Small intestine (tissue), 7 donors: ENCODE data around the gene ITPA. TPM values are rescaled to one million over a fixed set of nuclear protein-coding genes. Genes with fewer than 3 reads are reported as not detected.
A peak's percentile ranks its signal among the peaks of the same experiment; 100 is the strongest.

Experiments used
- DNase-seq, 2 donors: peaks; one replicate each; pipeline versions ENCODE4 v3.0.0 to v3.0.0-alpha.2; 2013
- FAIRE-seq: peaks from 2 replicates; lab custom pipeline; 2012; peaks lifted over from hg19 to GRCh38; lab: Jason Lieb, UNC
- H3K27ac ChIP-seq, 3 donors: one replicate each; pipeline ENCODE4 v1.5.1; 2013; ENCODE audit warnings: low read length in 2 of 3, mild to moderate bottlenecking in 2 of 3, control low read depth in 1 of 3, inconsistent platforms in 1 of 3, low read depth in 1 of 3, moderate library complexity in 1 of 3
- H3K27me3 ChIP-seq, 3 donors: one replicate each; pipeline ENCODE4 v1.6.1; 2013; ENCODE audit warnings: low read length in 3 of 3, inconsistent platforms in 1 of 3; ENCODE audit not compliant: control insufficient read depth in 3 of 3, insufficient read depth in 3 of 3
- H3K36me3 ChIP-seq, 3 donors: one replicate each; pipeline ENCODE4 v1.6.1; 2013; ENCODE audit warnings: low read length in 3 of 3, inconsistent platforms in 1 of 3, low read depth in 1 of 3, mild to moderate bottlenecking in 1 of 3, moderate library complexity in 1 of 3; ENCODE audit not compliant: control insufficient read depth in 3 of 3, insufficient read depth in 2 of 3
- H3K4me1 ChIP-seq, 3 donors: one replicate each; pipeline ENCODE4 v1.6.1; 2013; ENCODE audit warnings: low read length in 2 of 3, inconsistent platforms in 1 of 3, low read depth in 1 of 3, mild to moderate bottlenecking in 1 of 3, moderate library complexity in 1 of 3; ENCODE audit not compliant: control insufficient read depth in 3 of 3, insufficient read depth in 2 of 3
- H3K4me3 ChIP-seq, 3 donors: one replicate each; pipeline ENCODE4 v1.5.1; 2013; ENCODE audit warnings: low read length in 3 of 3, control low read depth in 1 of 3, inconsistent platforms in 1 of 3, low read depth in 1 of 3, mild to moderate bottlenecking in 1 of 3, moderate library complexity in 1 of 3
- H3K9me3 ChIP-seq, 2 donors: one replicate each; pipeline ENCODE4 v1.6.1; 2013; ENCODE audit warnings: low read depth in 1 of 2, low read length in 1 of 2; ENCODE audit not compliant: control insufficient read depth in 2 of 2, insufficient read depth in 1 of 2
- WGBS, 3 donors: extraction: QIAGEN DNeasy Blood & Tissue Kit; methylation state at CpG; one replicate each; pipeline ENCODE4 v1.1.7; 2013; 5-methylcytosine and 5-hydroxymethylcytosine counted together
- polyA plus RNA-seq, 4 donors: library from polyadenylated mRNA; stranded (reverse) in 3 of 4; unstranded in 1 of 4; fragments of 200-250 nt in 3 of 4; fragments of 120-200 nt in 1 of 4; gene quantifications; one replicate each; pipeline versions ENCODE4 v1.2.1 to v1.2.3, GENCODE V29; 2013
- donor health status: healthy with polysubstance abuse.
- donor health status: control.
- donor health status: control.
- donor health status: Bipolar disorder and iron deficiency.
- donor health status: healthy.

Gene ITPA
- polyA plus RNA-seq, 4 donors = 60.3 to 97.0 (median 69.7) TPM

GRCh38 chr20:3164763-3165410 is 44.4 kb upstream of the ITPA start:
- no peak for DNase-seq
- H3K27ac ChIP-seq = no peak overlapping the region
- no peaks in the 10 kb centered on the region for H3K27me3 ChIP-seq
- H3K4me3 ChIP-seq = no peak overlapping the region
- H3K36me3 ChIP-seq = peaks cover 0 to 16% (median 0%) of the 10 kb centered on the region in 3 donors
- no peaks in the 10 kb centered on the region for H3K9me3 ChIP-seq
- FAIRE-seq = no peak
- 88 to 92% (median 88%) methylated on average over 36 to 41 of the region's 41 CpGs for WGBS, 3 donors
- peaks cover 0 to 10% (median 1%) of the 10 kb centered on the region in 3 donors for H3K4me1 ChIP-seq

- H3K4me3 ChIP-seq = no peak overlapping the region
- H3K36me3 ChIP-seq = peaks cover 0 to 16% (median 0%) of the 10 kb centered on the region in 3 donors
- FAIRE-seq (no peak), DNase-seq (peak; percentile 39 to 43)
- no peaks in the 10 kb centered on the region for H3K27me3 ChIP-seq
- 45 to 72% (median 54%) methylated on average over 35 to 45 of the region's 45 CpGs for WGBS, 3 donors
- no peak overlapping the region for H3K27ac ChIP-seq
- H3K4me1 ChIP-seq = peaks cover 0 to 10% (median 1%) of the 10 kb centered on the region in 3 donors
- H3K9me3 ChIP-seq = no peaks in the 10 kb centered on the region
Observed at GRCh38 chr20:3165473-3166337, 43.6 kb upstream of the ITPA start.

GRCh38 chr20:3166338-3166912 is 42.9 kb upstream of the ITPA start:
- no peaks in the 10 kb centered on the region for H3K27me3 ChIP-seq
- no peak for DNase-seq
- peaks cover 0 to 16% (median 0%) of the 10 kb centered on the region in 3 donors for H3K36me3 ChIP-seq
- H3K4me3 ChIP-seq = no peak overlapping the region
- FAIRE-seq = no peak
- WGBS, 3 donors = 83 to 91% (median 83%) methylated on average over 13 of the region's 13 CpGs
- H3K4me1 ChIP-seq = peaks cover 0 to 10% (median 1%) of the 10 kb centered on the region in 3 donors
- H3K27ac ChIP-seq = no peak overlapping the region
- no peaks in the 10 kb centered on the region for H3K9me3 ChIP-seq

- Histone ChIP-seq H3K27ac (no peak overlapping the region), H3K4me3 (no peak overlapping the region), H3K36me3 (peaks cover 0 to 16% (median 0%) of the 10 kb centered on the region in 3 donors), H3K4me1 (peaks cover 0 to 10% (median 1%) of the 10 kb centered on the region in 3 donors), H3K27me3 (no peaks in the 10 kb centered on the region), H3K9me3 (no peaks in the 10 kb centered on the region)
- DNase-seq = no peak
- whole genome bisulfite sequencing, 3 donors = 92 to 97% (median 95%) methylated on average over 9 to 16 of the region's 16 CpGs
- no peak for FAIRE-seq
Observed at GRCh38 chr20:3166913-3167342, 42.4 kb upstream of the ITPA start.

GRCh38 chr20:3167738-3168078 is 41.6 kb upstream of the ITPA start:
- H3K4me1 ChIP-seq = peaks cover 0 to 17% (median 1%) of the 10 kb centered on the region in 3 donors
- no peak for FAIRE-seq
- peak overlapping the region in 2 of 3 donors; percentile 38 to 48 for H3K27ac ChIP-seq
- H3K4me3 ChIP-seq = peak overlapping the region in 2 of 3 donors; percentile 43 to 55
- H3K27me3 ChIP-seq = peaks cover 0 to 6% (median 0%) of the 10 kb centered on the region in 3 donors
- no peaks in the 10 kb centered on the region for H3K9me3 ChIP-seq
- H3K36me3 ChIP-seq = peaks cover 0 to 16% (median 0%) of the 10 kb centered on the region in 3 donors
- no peak for DNase-seq
- 13 to 51% (median 28%) methylated on average over 11 to 25 of the region's 25 CpGs for WGBS, 3 donors

- no peaks in the 10 kb centered on the region for H3K9me3 ChIP-seq
- peak overlapping the region in 2 of 3 donors; percentile 43 to 55 for H3K4me3 ChIP-seq
- peaks cover 0 to 16% (median 0%) of the 10 kb centered on the region in 3 donors for H3K36me3 ChIP-seq
- FAIRE-seq (no peak), DNase-seq (peak; percentile 90 to 94)
- peaks cover 0 to 6% (median 0%) of the 10 kb centered on the region in 3 donors for H3K27me3 ChIP-seq
- H3K4me1 ChIP-seq = peaks cover 0 to 18% (median 1%) of the 10 kb centered on the region in 3 donors
- H3K27ac ChIP-seq = peak overlapping the region in 2 of 3 donors; percentile 38 to 48
- 7 to 31% (median 19%) methylated on average over 18 to 39 of the region's 39 CpGs for WGBS, 3 donors
Observed at GRCh38 chr20:3168079-3168828, 41.0 kb upstream of the ITPA start.

- peaks cover 0 to 18% (median 1%) of the 10 kb centered on the region in 3 donors for H3K4me1 ChIP-seq
- no peak overlapping the region for H3K4me3 ChIP-seq
- no peaks in the 10 kb centered on the region for H3K9me3 ChIP-seq
- peaks cover 0 to 12% (median 0%) of the 10 kb centered on the region in 3 donors for H3K36me3 ChIP-seq
- WGBS, 3 donors = 47 to 78% (median 61%) methylated on average over 7 of the region's 7 CpGs
- no peak for DNase-seq
- H3K27ac ChIP-seq = peak overlapping the region in 2 of 3 donors; percentile 36 to 45
- peaks cover 0 to 10% (median 0%) of the 10 kb centered on the region in 3 donors for H3K27me3 ChIP-seq
- FAIRE-seq = no peak
Observed at GRCh38 chr20:3168829-3169590, 40.3 kb upstream of the ITPA start.
